ENCODE results near the gene TNFSF11. TPM values are rescaled to one million over a fixed set of nuclear protein-coding genes. Genes with fewer than 3 reads are reported as not detected.

Gene TNFSF11
- total RNA-seq, 1 donor from 2014 or later, result 2.1 TPM

Other genes with a start within 250 kb of the TNFSF11 start
- not detected in 2 replicates for gene FAM216B, start 207.4 kb downstream of the TNFSF11 start, total RNA-seq